Stomach (tissue), 9 donors: ENCODE results near the gene NDUFB2. TPM values are rescaled to one million over a fixed set of nuclear protein-coding genes. Genes with fewer than 3 reads are reported as not detected.
A peak's percentile ranks its signal among the peaks of the same experiment; 100 is the strongest.
"Not testable (repeated sequence)": the region's sequence is repeated elsewhere in the genome, so short reads cannot be mapped to it uniquely, and the experiment has no call there.

Experiments
- DNase-seq, 2 donors: peaks; one replicate each; pipeline versions ENCODE4 v3.0.0 to v3.0.0-alpha.2; 2013 to 2019
- H3K27ac ChIP-seq, 5 donors: fragments of 200-600 bp in 4 of 5; sonication (generic) in 4 of 5; one replicate each; pipeline ENCODE4 v1.5.1; 2013 to 2019; ENCODE audit warnings: mild to moderate bottlenecking in 1 of 5, moderate library complexity in 1 of 5
- H3K27me3 ChIP-seq, 3 donors: fragments of 200-600 bp; sonication (generic); one replicate each; pipeline ENCODE4 v1.5.1; 2017 to 2019; ENCODE audit warnings: mixed run types in 1 of 3
- H3K36me3 ChIP-seq, 4 donors: fragments of 200-600 bp; sonication (generic); 1 replicate in 3 of 4; 2 replicates in 1 of 4; pipeline ENCODE4 v1.5.1; 2016 to 2019
- H3K4me1 ChIP-seq, 4 donors: fragments of 200-600 bp; sonication (generic); one replicate each; pipeline ENCODE4 v1.5.1; 2016 to 2019
- H3K4me3 ChIP-seq, 4 donors: fragments of 200-600 bp; sonication (generic) in 3 of 4; one replicate each; pipeline ENCODE4 v1.5.1; 2016 to 2019; ENCODE audit warnings: mild to moderate bottlenecking in 1 of 4
- H3K9me3 ChIP-seq, 4 donors: fragments of 200-600 bp; sonication (generic); one replicate each; pipeline ENCODE4 v1.5.1; 2016 to 2019
- CTCF ChIP-seq, 7 experiments: fragments of 450-650 bp in 4 of 7; fragments of 200-600 bp in 3 of 7; sonication (generic) in 3 of 7; IDR thresholded peaks; one replicate each; pipeline ENCODE4 v1.5.1; 2016 to 2019; ENCODE audit warnings: antibody characterized with exemption in 7 of 7, control low read depth in 2 of 7, mild to moderate bottlenecking in 1 of 7
- EP300 ChIP-seq: sonication (generic); formaldehyde crosslinking; IDR thresholded peaks from one replicate; pipeline ENCODE4 v1.6.1; 2017; ENCODE audit warnings: antibody characterized with exemption
- POLR2A ChIP-seq, 4 donors: fragments of 450-650 bp; IDR thresholded peaks; one replicate each; pipeline ENCODE4 v1.6.1; 2016; ENCODE audit warnings: antibody characterized with exemption in 4 of 4, control low read depth in 2 of 4, mild to moderate bottlenecking in 1 of 4, moderate library complexity in 1 of 4
- POLR2AphosphoS5 ChIP-seq, 3 donors: sonication (generic); formaldehyde crosslinking; IDR thresholded peaks; one replicate each; pipeline ENCODE4 v1.6.1; 2016; ENCODE audit warnings: antibody characterized with exemption in 3 of 3
- WGBS, 5 donors: extraction: QIAGEN DNeasy Blood & Tissue Kit in 3 of 5; methylation state at CpG; one replicate each; pipeline versions ENCODE4 v1.1.5 to v1.1.7; 2013 to 2018; 5-methylcytosine and 5-hydroxymethylcytosine counted together
- intact Hi-C: fragments of 100-400 bp; cut with DNase I; formaldehyde crosslinking; loops from one replicate; pipeline ENCODE4 v1.15.1; 2023; ENCODE audit warnings: low total_unique reads
- polyA plus RNA-seq, 3 donors: library from polyadenylated mRNA; stranded (reverse); fragments of 200-250 nt; gene quantifications; one replicate each; pipeline ENCODE4 v1.2.3, GENCODE V29; 2013
- total RNA-seq, 5 donors: library from RNA; depleted of rRNA; stranded (reverse); fragments of >200 nt; gene quantifications; one replicate each; pipeline versions ENCODE4 v1.1.0 to v1.2.3, GENCODE V29; 2014 to 2016
- donor health status: healthy with polysubstance abuse.
- donor health status: Bipolar disorder and iron deficiency.
- donor health status: healthy.

NDUFB2 gene
- total and polyA plus RNA-seq, 8 donors: 25.2 to 608 (median 96.6) TPM

- intact Hi-C loops: no loop called here
- Histone ChIP-seq H3K36me3 (no peaks in the 10 kb centered on the region), H3K27me3 (no peaks in the 10 kb centered on the region), H3K4me3 (no peak overlapping the region), H3K4me1 (peaks cover 16 to 28% (median 19%) of the 10 kb centered on the region in 4 donors), H3K27ac (no peak overlapping the region), H3K9me3 (no peaks in the 10 kb centered on the region)
- 53 to 69% (median 60%) methylated on average over 8 of the region's 8 CpGs for WGBS, 5 donors
- no peak for TF ChIP-seq POLR2AphosphoS5 (IDR thresholded peaks at IDR 0.05)
- no peak for TF ChIP-seq EP300
- TF ChIP-seq POLR2A (IDR thresholded peaks at IDR 0.05): no peak
- TF ChIP-seq CTCF (IDR thresholded peaks at IDR 0.05): no peak
- DNase-seq: no peak
These were observed 36.7 kb upstream of the NDUFB2 start for GRCh38 chr7:140659856-140660255.

- Histone ChIP-seq H3K36me3 (no peaks in the 10 kb centered on the region), H3K4me1 (peaks cover 12 to 21% (median 14%) of the 10 kb centered on the region in 4 donors)
- DNase-seq: no peak
These were observed 35.4 kb upstream of the NDUFB2 start for GRCh38 chr7:140661124-140661523.

GRCh38 chr7:140662938-140663337 lies 33.6 kb upstream of the NDUFB2 start:
- H3K27ac ChIP-seq, H3K4me3 ChIP-seq, H3K4me1 ChIP-seq, H3K27me3 ChIP-seq, H3K36me3 ChIP-seq, DNase-seq, H3K9me3 ChIP-seq, intact Hi-C loops: not testable (repeated sequence)
- WGBS, 5 donors: 29 to 96% (median 88%) methylated on average over 1 to 2 of the region's 2 CpGs

More at GRCh38 chr7:140661124-140661523, 35.4 kb upstream of the NDUFB2 start:
- Histone ChIP-seq H3K9me3 (no peaks in the 10 kb centered on the region), H3K27me3 (no peaks in the 10 kb centered on the region), H3K27ac (no peak overlapping the region), H3K4me3 (no peak overlapping the region)
- 22 to 32% (median 26%) methylated on average over 2 of the region's 2 CpGs for WGBS, 5 donors
- TF ChIP-seq CTCF (IDR thresholded peaks at IDR 0.05) (peak in 1 of 7 experiments; percentile 11), POLR2AphosphoS5 (IDR thresholded peaks at IDR 0.05) (no peak)
- intact Hi-C loops: no loop called here

GRCh38 chr7:140667476-140667875 lies 29.0 kb upstream of the NDUFB2 start:
- Histone ChIP-seq H3K36me3 (no peaks in the 10 kb centered on the region), H3K4me1 (peaks cover 5 to 7% (median 6%) of the 10 kb centered on the region in 4 donors), H3K27ac (peak overlapping the region in 1 of 5 donors; percentile 8), H3K9me3 (no peaks in the 10 kb centered on the region), H3K4me3 (no peak overlapping the region), H3K27me3 (no peaks in the 10 kb centered on the region)
- WGBS, 5 donors: 27 to 55% (median 48%) methylated on average over 1 of the region's 1 CpG
- intact Hi-C loops: no loop called here
- TF ChIP-seq CTCF (IDR thresholded peaks at IDR 0.05): no peak
- TF ChIP-seq POLR2A (IDR thresholded peaks at IDR 0.05): no peak
- no peak for TF ChIP-seq EP300
- TF ChIP-seq POLR2AphosphoS5 (IDR thresholded peaks at IDR 0.05): no peak
- DNase-seq: peak in 1 of 2 donors; percentile 67

- DNase-seq: no peak
- no peaks in the 10 kb centered on the region for H3K9me3 ChIP-seq
- no peaks in the 10 kb centered on the region for H3K27me3 ChIP-seq
- H3K27ac ChIP-seq: no peak overlapping the region
- 62 to 89% (median 81%) methylated on average over 1 of the region's 1 CpG for WGBS, 5 donors
- no peak for TF ChIP-seq EP300
- TF ChIP-seq POLR2AphosphoS5 (IDR thresholded peaks at IDR 0.05): no peak
- TF ChIP-seq CTCF (IDR thresholded peaks at IDR 0.05): no peak
- TF ChIP-seq POLR2A (IDR thresholded peaks at IDR 0.05): no peak
- H3K4me3 ChIP-seq: no peak overlapping the region
- peaks cover 10 to 12% (median 12%) of the 10 kb centered on the region in 4 donors for H3K4me1 ChIP-seq
- no peaks in the 10 kb centered on the region for H3K36me3 ChIP-seq
- intact Hi-C loops: no loop called here
These were observed 27.9 kb upstream of the NDUFB2 start for GRCh38 chr7:140668641-140669040.
